Nephron (organoid): ENCODE results near the gene EPO.

ENCODE experiments used
- H3K27ac Mint-ChIP-seq, 3 experiments: 2 replicates each; pipeline ENCODE4 v1.8.0; 2020; ENCODE audit warnings: mixed read lengths in 3 of 3, mild to moderate bottlenecking in 2 of 3, moderate library complexity in 1 of 3
- H3K27me3 Mint-ChIP-seq: 2 replicates; pipeline ENCODE4 v1.8.0; 2021; ENCODE audit warnings: low read depth, mild to moderate bottlenecking, moderate library complexity, mixed read lengths
- H3K36me3 Mint-ChIP-seq: 2 replicates; pipeline ENCODE4 v1.8.0; 2020; ENCODE audit warnings: low read depth, mixed read lengths
- H3K4me1 Mint-ChIP-seq: 2 replicates; pipeline ENCODE4 v1.8.0; 2020; ENCODE audit warnings: mixed read lengths
- H3K4me3 Mint-ChIP-seq, 3 experiments: 2 replicates each; pipeline ENCODE4 v1.8.0; 2020; ENCODE audit warnings: mild to moderate bottlenecking in 3 of 3, mixed read lengths in 3 of 3, moderate library complexity in 2 of 3
- H3K9me3 Mint-ChIP-seq: 2 replicates; pipeline ENCODE4 v1.8.0; 2020; ENCODE audit warnings: mixed read lengths
- CTCF ChIP-seq, 3 experiments: fragments of 200-600 bp; sonication (generic); IDR thresholded peaks; one replicate each; pipeline ENCODE4 v1.5.0; 2021; ENCODE audit warnings: antibody characterized with exemption in 3 of 3; ENCODE audit not compliant: unreplicated experiment in 3 of 3

The EPO gene

GRCh38 chr7:100686201-100686821 is 34.0 kb upstream of the EPO start:
- peaks cover 14% of the 10 kb centered on the region for H3K4me1 Mint-ChIP-seq
- no peak overlapping the region for H3K4me3 Mint-ChIP-seq
- peaks cover 35% of the 10 kb centered on the region for H3K36me3 Mint-ChIP-seq
- no peaks in the 10 kb centered on the region for H3K9me3 Mint-ChIP-seq
- no peaks in the 10 kb centered on the region for H3K27me3 Mint-ChIP-seq
- H3K27ac Mint-ChIP-seq: no peak overlapping the region
- TF ChIP-seq CTCF (IDR thresholded peaks at IDR 0.05; ENCODE audit: unreplicated experiment in 3 of 3): no peak

- H3K4me3 Mint-ChIP-seq: no peak overlapping the region
- TF ChIP-seq CTCF (IDR thresholded peaks at IDR 0.05; ENCODE audit: unreplicated experiment in 3 of 3): no peak
- H3K9me3 Mint-ChIP-seq: no peaks in the 10 kb centered on the region
- no peaks in the 10 kb centered on the region for H3K27me3 Mint-ChIP-seq
- peaks cover 32% of the 10 kb centered on the region for H3K36me3 Mint-ChIP-seq
- no peak overlapping the region for H3K27ac Mint-ChIP-seq
- peaks cover 19% of the 10 kb centered on the region for H3K4me1 Mint-ChIP-seq
Measured at GRCh38 chr7:100686822-100687211, 33.5 kb upstream of the EPO start.

GRCh38 chr7:100687261-100687660 is 33.0 kb upstream of the EPO start:
- Mint-ChIP-seq H3K9me3 (no peaks in the 10 kb centered on the region), H3K36me3 (peaks cover 32% of the 10 kb centered on the region), H3K27me3 (no peaks in the 10 kb centered on the region), H3K27ac (no peak overlapping the region), H3K4me1 (peaks cover 23% of the 10 kb centered on the region), H3K4me3 (no peak overlapping the region)
- TF ChIP-seq CTCF (IDR thresholded peaks at IDR 0.05; ENCODE audit: unreplicated experiment in 3 of 3): no peak

GRCh38 chr7:100687751-100688300 is 32.4 kb upstream of the EPO start:
- no peak for TF ChIP-seq CTCF (IDR thresholded peaks at IDR 0.05; ENCODE audit: unreplicated experiment in 3 of 3)
- H3K36me3 Mint-ChIP-seq: peaks cover 32% of the 10 kb centered on the region
- H3K4me1 Mint-ChIP-seq: peaks cover 29% of the 10 kb centered on the region
- no peaks in the 10 kb centered on the region for H3K27me3 Mint-ChIP-seq
- H3K27ac Mint-ChIP-seq: no peak overlapping the region
- H3K4me3 Mint-ChIP-seq: no peak overlapping the region
- no peaks in the 10 kb centered on the region for H3K9me3 Mint-ChIP-seq

GRCh38 chr7:100688326-100688860 is 31.9 kb upstream of the EPO start:
- Mint-ChIP-seq H3K27me3 (no peaks in the 10 kb centered on the region), H3K4me3 (no peak overlapping the region), H3K27ac (no peak overlapping the region), H3K36me3 (peaks cover 28% of the 10 kb centered on the region), H3K4me1 (peaks cover 33% of the 10 kb centered on the region), H3K9me3 (no peaks in the 10 kb centered on the region)
- no peak for TF ChIP-seq CTCF (IDR thresholded peaks at IDR 0.05; ENCODE audit: unreplicated experiment in 3 of 3)
